ENCODE results near the gene NFKBIA.
"Not testable (repeated sequence)": the region's sequence is repeated elsewhere in the genome, so short reads cannot be mapped to it uniquely, and the experiment has no call there.

NFKBIA gene

DNA sequence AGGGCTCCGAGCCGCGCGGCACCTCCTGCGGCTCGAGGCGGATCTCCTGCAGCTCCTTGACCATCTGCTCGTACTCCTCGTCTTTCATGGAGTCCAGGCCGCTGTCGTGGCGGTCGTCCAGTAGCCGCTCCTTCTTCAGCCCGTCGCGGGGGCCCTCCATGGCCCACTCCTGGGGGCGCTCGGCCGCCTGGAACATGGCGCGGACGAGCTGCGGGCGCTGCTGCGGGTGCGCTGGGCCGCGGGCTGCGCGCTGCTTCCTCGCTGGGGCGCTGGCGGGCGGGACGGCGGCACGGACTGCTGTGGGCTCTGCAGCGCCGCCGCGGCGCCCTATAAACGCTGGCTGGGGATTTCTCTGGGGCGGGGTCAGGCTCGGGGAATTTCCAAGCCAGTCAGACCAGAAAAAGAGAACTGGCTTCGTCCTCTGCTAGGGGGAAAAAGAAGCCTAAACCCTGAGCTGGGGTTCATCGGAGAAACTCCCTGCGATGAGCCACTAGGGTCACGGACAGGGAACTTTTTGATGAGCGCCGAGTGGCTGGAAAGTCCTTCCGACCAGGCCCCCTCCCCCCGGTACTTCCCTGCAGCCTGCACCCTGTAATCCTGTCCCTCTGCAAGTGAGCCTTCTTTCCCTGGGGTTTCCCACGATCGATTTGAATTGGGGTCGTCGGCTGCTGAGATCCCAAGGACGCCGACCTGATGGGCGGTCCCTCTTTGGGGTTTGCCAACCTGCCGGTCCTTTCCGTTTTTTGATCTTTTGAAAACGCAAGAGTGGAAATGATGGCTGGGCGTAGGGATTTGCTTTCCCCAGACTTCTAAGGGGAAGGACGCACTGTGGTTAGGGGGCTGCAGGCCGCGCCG is at the start of gene NFKBIA:
Gene NFKBIA, minus strand, starts transcription at position 301 of the 855 bp plus-strand sequence. Its CDS starts 105 bp downstream, at position 196.
- peak; percentile 98 to 99 for DNase-seq

- DNase-seq, result no peak
These were observed 41.9 kb upstream of the NFKBIA start for GRCh38 chr14:35446450-35446849.

GRCh38 chr14:35444104-35444503 is 39.6 kb upstream of the NFKBIA start:
- no peak for DNase-seq

GRCh38 chr14:35441160-35441559 is 36.6 kb upstream of the NFKBIA start:
- DNase-seq, result no peak

- peak in 1 of 2 donors; percentile 19 for DNase-seq
These were observed 34.6 kb upstream of the NFKBIA start for GRCh38 chr14:35438910-35439713.

DNA sequence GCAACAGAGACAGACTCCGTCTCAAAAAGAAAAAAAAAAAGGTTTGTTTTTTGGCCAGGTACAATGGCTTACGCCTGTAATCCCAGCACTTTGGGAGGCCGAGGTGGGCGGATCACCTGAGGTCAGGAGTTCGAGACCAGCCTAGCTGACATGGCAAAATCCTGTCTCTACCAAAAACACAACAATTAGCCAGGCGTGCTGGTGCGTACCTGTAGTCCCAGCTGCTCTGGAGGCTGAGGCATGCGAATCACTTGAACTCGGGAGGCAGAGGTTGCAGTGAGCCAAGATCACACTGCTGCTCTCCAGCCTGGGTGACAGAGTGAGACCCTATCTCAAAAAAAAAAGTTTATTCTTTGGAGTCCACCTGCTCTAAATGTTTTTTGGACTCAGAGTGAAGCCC is 33.9 kb upstream of the NFKBIA start:
- DNase-seq, result not testable (repeated sequence)

- DNase-seq, result peak; percentile 46 to 66
These were observed 30.6 kb upstream of the NFKBIA start for GRCh38 chr14:35435177-35435576.

- no peak for DNase-seq
These were observed 29.3 kb upstream of the NFKBIA start for GRCh38 chr14:35433826-35434225.

GRCh38 chr14:35430459-35431199 is 26.1 kb upstream of the NFKBIA start:
- DNase-seq, result no peak

DNA sequence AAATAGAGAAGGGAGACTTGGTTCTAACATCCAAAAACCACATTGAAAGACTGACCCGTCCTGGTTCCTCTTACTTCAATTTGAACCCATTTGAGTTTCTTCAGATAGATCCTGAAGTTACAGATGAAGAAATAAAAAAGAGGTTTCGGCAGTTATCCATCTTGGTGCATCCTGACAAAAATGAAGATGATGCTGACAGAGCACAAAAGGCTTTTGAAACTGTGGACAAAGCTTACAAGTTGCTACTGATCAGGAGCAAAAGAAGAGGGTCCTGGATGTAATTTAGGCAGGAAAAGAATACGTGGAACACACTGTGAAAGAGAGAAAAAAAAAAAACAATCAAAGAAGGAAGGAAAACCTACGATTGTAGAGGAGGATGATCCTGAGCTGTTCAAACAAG is 25.4 kb upstream of the NFKBIA start:
- DNase-seq, result no peak

GRCh38 chr14:35425850-35426249 is 21.3 kb upstream of the NFKBIA start:
- DNase-seq, result no peak

GRCh38 chr14:35423621-35424020 is 19.1 kb upstream of the NFKBIA start:
- DNase-seq, result no peak

DNA sequence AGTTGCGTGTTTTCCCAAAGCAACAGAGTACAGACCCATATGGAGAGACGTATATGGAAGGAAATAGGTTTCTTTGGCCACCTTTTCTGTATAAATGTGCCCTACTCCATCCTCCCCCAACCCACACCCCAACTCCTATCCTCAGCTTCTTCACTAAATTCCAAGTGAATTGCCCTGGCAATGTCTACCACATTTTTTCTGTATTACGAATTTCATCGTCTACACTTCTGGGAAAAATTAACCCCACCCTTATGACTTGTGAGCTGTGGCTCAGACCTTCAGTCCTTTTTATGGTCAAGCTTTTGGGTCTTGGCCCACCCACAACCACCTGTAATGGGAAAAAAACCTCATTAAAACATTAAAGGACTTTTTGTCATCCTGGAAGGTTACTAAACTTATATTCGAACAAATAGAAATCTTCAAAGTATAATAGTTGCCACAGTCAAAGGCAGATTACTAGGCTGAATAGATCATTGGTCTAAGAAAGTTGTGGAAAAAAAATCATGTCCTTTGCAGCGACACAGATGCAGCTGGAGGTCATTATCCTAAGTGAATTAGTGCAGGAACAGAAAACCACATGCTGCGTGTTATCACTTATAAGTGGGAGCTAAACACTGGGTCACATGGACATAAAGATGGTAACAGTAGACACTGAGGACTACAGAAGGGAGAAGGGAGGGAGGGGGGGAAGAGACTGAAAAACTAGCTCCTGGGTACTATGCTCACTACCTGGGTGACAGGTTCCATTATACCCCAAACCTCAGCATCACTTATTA is 15.7 kb upstream of the NFKBIA start:
- no peak for DNase-seq

DNA sequence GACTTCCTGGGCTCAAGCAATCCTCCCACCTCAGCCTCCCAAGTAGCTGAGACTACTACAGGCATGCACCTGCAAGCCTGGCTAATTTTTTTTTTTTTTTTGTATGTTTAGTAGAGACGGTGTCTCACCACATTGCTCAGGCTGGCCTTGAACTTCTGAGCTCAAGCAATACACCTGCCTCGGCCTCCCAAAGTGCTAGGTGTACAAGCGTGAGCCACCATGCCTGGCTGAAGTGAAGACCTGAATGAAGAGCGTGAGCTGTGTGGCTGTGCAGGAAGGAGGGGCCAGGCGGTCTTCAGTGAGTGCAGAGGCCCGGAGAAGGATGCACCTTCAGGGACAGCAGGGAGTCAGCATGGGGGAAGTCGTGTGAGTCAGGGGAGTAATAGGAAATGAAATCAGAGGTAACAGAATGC is 14.9 kb upstream of the NFKBIA start:
- DNase-seq, result no peak

- DNase-seq, result no peak
These were observed 13.5 kb upstream of the NFKBIA start for GRCh38 chr14:35418093-35418492.

GRCh38 chr14:35416108-35416750 is 11.7 kb upstream of the NFKBIA start:
- DNase-seq, result peak in 1 of 2 donors; percentile 86

DNA sequence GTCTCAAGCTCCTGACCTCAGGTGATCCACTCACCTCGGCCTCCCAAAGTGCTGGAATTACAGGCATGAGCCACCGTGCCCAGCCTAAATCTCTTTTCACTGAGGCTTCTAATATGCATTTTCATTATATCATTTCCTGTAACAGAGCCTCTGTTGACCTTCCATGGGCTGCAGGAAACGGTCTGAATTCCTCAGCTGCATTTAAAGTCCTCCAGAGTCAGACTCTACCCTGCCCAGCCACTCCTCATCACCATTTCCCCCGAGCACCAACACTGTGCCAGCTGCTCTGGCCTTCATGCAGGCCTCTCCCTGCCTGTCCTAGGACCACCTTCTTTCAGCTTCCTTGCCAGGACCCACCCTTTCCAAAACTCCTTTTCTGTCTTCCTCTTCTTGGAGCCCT is 9.8 kb upstream of the NFKBIA start:
- DNase-seq, result no peak

GRCh38 chr14:35412272-35413056 is 7.9 kb upstream of the NFKBIA start:
- no peak for DNase-seq

- DNase-seq, result no peak
These were observed 6.3 kb upstream of the NFKBIA start for GRCh38 chr14:35410858-35411257.

DNA sequence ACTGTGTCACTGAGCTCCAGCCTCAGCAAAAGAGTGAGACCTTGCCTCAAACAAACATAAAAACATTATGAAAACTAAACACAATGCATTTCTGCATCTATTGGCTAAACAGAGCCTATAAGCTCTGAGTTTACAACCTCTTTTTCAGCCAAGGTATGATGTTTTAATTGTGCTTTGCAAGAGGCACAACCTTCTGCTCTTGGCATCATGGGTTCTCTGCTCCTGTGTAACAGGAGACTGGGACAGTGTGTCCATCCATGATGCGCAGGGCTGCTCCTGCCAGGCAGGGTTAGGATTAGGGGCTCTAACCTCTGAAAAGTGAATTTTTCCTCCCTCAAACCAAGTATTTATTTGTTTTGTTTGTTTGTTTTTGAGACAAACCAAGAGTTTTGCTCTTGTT is 5.0 kb upstream of the NFKBIA start:
- DNase-seq, result no peak

DNA sequence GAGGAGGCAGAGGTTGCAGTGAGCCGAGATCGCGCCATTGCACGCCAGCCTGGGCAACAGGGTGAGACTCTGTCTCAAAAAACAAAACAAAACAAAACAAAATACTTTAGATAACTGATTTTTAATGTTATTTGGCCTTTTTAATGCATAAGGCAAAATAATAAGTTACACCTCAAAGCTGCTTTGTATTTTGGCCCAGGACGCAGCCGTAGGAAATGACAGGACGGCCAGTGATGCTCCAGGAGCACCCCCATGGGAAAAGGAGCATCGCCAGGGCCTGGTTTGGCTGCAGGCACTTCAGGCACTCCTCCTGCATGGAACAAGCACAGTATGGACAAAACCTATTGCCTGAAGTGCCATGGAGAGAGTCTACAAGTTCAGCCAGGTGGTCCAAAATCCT is 3.5 kb upstream of the NFKBIA start:
- no peak for DNase-seq

All from inflammatory macrophage treated with lipopolysaccharide for 1 hour (primary cell).